HepG2 (cell line): ENCODE results near the gene TIMP3. TPM values are rescaled to one million over a fixed set of nuclear protein-coding genes. Genes with fewer than 3 reads are reported as not detected.

Source experiments
- ATAC-seq: fragments of 200-7000 bp; cut with Tn5 transposase; 3 replicates; pipeline ENCODE4 v1.9.1; 2020; ENCODE audit warnings: mild to moderate bottlenecking, moderate library complexity
- BruUV-seq: library from RNA; stranded (reverse); fragments of 400-500 nt; replicated peaks from 2 replicates; lab custom pipeline; 2021; lab: Mats Ljungman, UMichigan
- CTCF ChIA-PET: fragments of 300-600 bp; formaldehyde crosslinking; extraction: SDS; loops from one replicate; lab custom pipeline; 2021; ENCODE audit warnings: low total read pairs, inconsistent platforms, low intra/inter-chr PET ratio; lab: Yijun Ruan, JAX
- POLR2A ChIA-PET: fragments of 350-600 bp; sonication (Branson Sonifier 250); formaldehyde crosslinking; loops from one replicate; lab custom pipeline; 2020; ENCODE audit warnings: antibody characterized with exemption, inconsistent platforms; lab: Yijun Ruan, JAX
- DNase-seq: peaks from one replicate; pipeline ENCODE4 v3.0.0-alpha.2; 2015; ENCODE audit warnings: low spot score
- FAIRE-seq: peaks from 3 replicates; lab custom pipeline; 2011; peaks lifted over from hg19 to GRCh38; lab: Jason Lieb, UNC
- H2AFZ ChIP-seq: one replicate; pipeline ENCODE4 v1.6.1; 2011; ENCODE audit warnings: low read length, inconsistent platforms
- H3K27ac ChIP-seq: fragments of 300-600 bp; 3 replicates; pipeline ENCODE4 v1.8.0; 2011; ENCODE audit warnings: mixed run types, mild to moderate bottlenecking, mixed read lengths, low read length, inconsistent platforms; ENCODE audit not compliant: insufficient read depth; ENCODE audit errors: extremely low read length
- H3K27me3 ChIP-seq, 2 experiments: fragments of 200-600 bp in 1 of 2; 2 replicates in 1 of 2; 3 replicates in 1 of 2; pipeline versions ENCODE4 v1.6.0 to v1.8.0; 2011; ENCODE audit warnings: low read length in 2 of 2, mild to moderate bottlenecking in 2 of 2, moderate library complexity in 2 of 2, inconsistent platforms in 1 of 2; ENCODE audit not compliant: insufficient read depth in 2 of 2, control insufficient read depth in 1 of 2
- H3K36me3 ChIP-seq, 2 experiments: fragments of 200-600 bp in 1 of 2; replicated peaks in 1 of 2; 2 replicates in 1 of 2; 3 replicates in 1 of 2; pipeline versions ENCODE4 v1.5.1 to v1.8.0; 2011; ENCODE audit warnings: low read length in 2 of 2, inconsistent platforms in 1 of 2; ENCODE audit not compliant: insufficient read depth in 2 of 2, control insufficient read depth in 1 of 2
- H3K4me1 ChIP-seq: 2 replicates; pipeline ENCODE4 v1.5.1; 2012; ENCODE audit warnings: low read length, inconsistent platforms; ENCODE audit not compliant: insufficient read depth
- H3K4me2 ChIP-seq: 2 replicates; pipeline ENCODE4 v1.6.0; 2011; ENCODE audit warnings: low read depth, low read length, inconsistent platforms
- H3K4me3 ChIP-seq, 3 experiments: fragments of 200-600 bp in 1 of 3; sonication (generic), shearing (Covaris generic) in 1 of 3; replicated peaks in 1 of 3; 2 replicates each; pipeline ENCODE4 v1.5.1; 2011 to 2016; ENCODE audit warnings: low read length in 3 of 3, inconsistent platforms in 2 of 3, low read depth in 2 of 3, mild to moderate bottlenecking in 2 of 3, control low read depth in 1 of 3, mixed read lengths in 1 of 3; ENCODE audit not compliant: insufficient read depth in 1 of 3
- H3K79me2 ChIP-seq: one replicate; pipeline ENCODE4 v1.6.1; 2011; ENCODE audit warnings: low read length, inconsistent platforms; ENCODE audit not compliant: insufficient read depth
- H3K9ac ChIP-seq: 2 replicates; pipeline ENCODE4 v1.6.0; 2011; ENCODE audit warnings: mild to moderate bottlenecking, low read depth, low read length, inconsistent platforms; ENCODE audit not compliant: insufficient read depth
- H3K9me3 ChIP-seq: 2 replicates; pipeline ENCODE4 v1.5.1; 2012; ENCODE audit warnings: mild to moderate bottlenecking, low read length
- H4K20me1 ChIP-seq: 2 replicates; pipeline ENCODE4 v1.6.0; 2011; ENCODE audit warnings: inconsistent platforms, mild to moderate bottlenecking, low read length, moderate library complexity; ENCODE audit not compliant: insufficient read depth
- KLF9 ChIP-seq: IDR thresholded peaks from 2 replicates; pipeline ENCODE4 v1.6.1; 2016; ENCODE audit warnings: low read depth
- MATR3 ChIP-seq: sonication (generic); formaldehyde crosslinking; IDR thresholded peaks from 2 replicates; pipeline ENCODE4 v1.4.0; 2020; ENCODE audit warnings: missing genetic modification reagents
- MAZ ChIP-seq, 2 experiments: sonication (generic) in 1 of 2; formaldehyde crosslinking in 1 of 2; IDR thresholded peaks; 2 replicates each; pipeline versions ENCODE4 v1.5.0 to v1.6.1; 2012 to 2020; ENCODE audit warnings: low read depth in 2 of 2, mild to moderate bottlenecking in 2 of 2, borderline replicate concordance in 1 of 2, improper control_type of control experiment in 1 of 2, low read length in 1 of 2, missing genetic modification reagents in 1 of 2, moderate library complexity in 1 of 2
- ZFP36 ChIP-seq: fragments of 150-350 bp; IDR thresholded peaks from 2 replicates; pipeline ENCODE4 v1.6.1; 2018; ENCODE audit warnings: borderline replicate concordance, low read length, low read depth; ENCODE audit not compliant: partially characterized antibody
- whole genome bisulfite sequencing: methylation state at CpG from one replicate; pipeline ENCODE4 v1.1.6; 2017; ENCODE audit warnings: low lambda C conversion rate; 5-methylcytosine and 5-hydroxymethylcytosine counted together
- in situ Hi-C: cut with HindIII; loops from 2 replicates; pipeline ENCODE4 v1.10.0; 2017; ENCODE audit warnings: low pct_unique_long_range_greater_than_20kb; ENCODE audit not compliant: extremely low pct_ligation_motif_present
- intact Hi-C: fragments of 100-400 bp; cut with micrococcal nuclease; formaldehyde crosslinking; loops from one replicate; pipeline ENCODE4 v1.10.0; 2022; ENCODE audit not compliant: unreplicated experiment
- polyA plus RNA-seq, 8 experiments: library from polyadenylated mRNA; depleted of rRNA in 3 of 8; stranded (reverse) in 7 of 8; unstranded in 1 of 8; fragments of >200 nt; fragmentation: Illumina TruSeq in 4 of 8; extraction: Trizol in 4 of 8; gene quantifications; 2 replicates each; pipeline versions ENCODE4 v1.2.1 to v1.2.3, GENCODE V29; 2011 to 2016; ENCODE audit warnings: low read depth in 4 of 8, missing spikeins in 1 of 8, mixed read lengths in 1 of 8; ENCODE audit not compliant: insufficient read depth in 1 of 8
- total RNA-seq, 5 experiments: library from RNA; depleted of rRNA; stranded (reverse); fragments of >200 nt; fragmentation: Illumina TruSeq; extraction: Trizol; gene quantifications; 2 replicates each; pipeline ENCODE4 v1.2.3, GENCODE V29; 2016; ENCODE audit warnings: low read depth in 1 of 5
- TF ChIP-seq, protein P1 (sequence below): sonication (generic); formaldehyde crosslinking; IDR thresholded peaks from 2 replicates; pipeline ENCODE4 v1.5.0; 2020; ENCODE audit warnings: missing genetic modification reagents
- TF ChIP-seq, protein P2 (sequence below): sonication (generic); formaldehyde crosslinking; IDR thresholded peaks from 2 replicates; pipeline ENCODE4 v1.5.0; 2020; ENCODE audit warnings: missing genetic modification reagents
- TF ChIP-seq, protein P3 (sequence below): sonication (generic); formaldehyde crosslinking; IDR thresholded peaks from 2 replicates; pipeline ENCODE4 v1.4.0; 2020; ENCODE audit warnings: low read depth, missing genetic modification reagents
- TF ChIP-seq, protein P4 (sequence below): sonication (generic); formaldehyde crosslinking; IDR thresholded peaks from 2 replicates; pipeline ENCODE4 v1.5.0; 2020; ENCODE audit warnings: missing genetic modification reagents
- TF ChIP-seq, protein P5 (sequence below): IDR thresholded peaks from 2 replicates; pipeline ENCODE4 v1.6.1; 2018; ENCODE audit warnings: missing genetic modification reagents, mild to moderate bottlenecking, missing compliant biosample characterization

Gene TIMP3
- total and polyA plus RNA-seq, 2 of the 13 experiments (the other 11 are each of a cell fraction or from before 2014, with no cell fraction given) = 57.3 to 86.6 TPM

DNA sequence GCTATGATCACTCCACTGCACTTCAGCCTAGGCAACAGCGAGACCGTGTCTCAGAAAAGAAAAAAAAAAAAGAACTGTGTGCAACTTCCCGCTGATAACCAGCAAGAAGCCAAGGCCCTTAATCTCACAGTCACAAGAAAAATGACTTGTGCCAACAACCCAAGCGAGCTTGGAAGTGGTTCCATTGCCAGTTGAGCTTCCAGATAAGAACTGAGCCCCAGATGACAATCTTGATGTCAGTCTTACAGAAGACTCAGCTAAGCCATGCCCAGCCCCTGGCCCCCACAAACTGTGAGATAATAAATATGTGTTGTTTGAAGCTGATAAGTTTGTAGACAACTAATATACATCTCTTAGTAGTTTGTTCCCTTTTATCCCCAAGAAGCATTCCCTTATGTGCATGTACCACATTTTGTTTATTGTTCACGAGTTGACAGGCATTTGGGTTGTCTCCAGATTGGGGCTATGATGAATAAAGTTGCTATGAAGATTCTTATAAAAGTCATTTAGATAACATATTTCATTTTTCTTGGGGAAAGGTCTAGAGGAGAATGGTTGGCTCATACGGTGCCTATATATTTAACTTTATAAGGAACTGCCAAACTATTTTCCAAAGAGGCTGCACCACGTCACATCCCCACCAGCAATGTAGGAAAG lies 85.9 kb downstream of the TIMP3 start:
- ChIA-PET POLR2A (no interaction called here), CTCF (no interaction called here)
- no peaks in the 10 kb centered on the region for H4K20me1 ChIP-seq
- ATAC-seq (no peak), DNase-seq (no peak), FAIRE-seq (no peak)
- no peak overlapping the region for H2AFZ ChIP-seq
- H3K4me2 ChIP-seq = no peak overlapping the region
- H3K36me3 ChIP-seq = no peaks in the 10 kb centered on the region
- intact Hi-C loops = no loop called here
- no peaks in the 10 kb centered on the region for H3K4me1 ChIP-seq
- no peak overlapping the region for H3K4me3 ChIP-seq
- in situ Hi-C loops = no loop called here
- H3K9me3 ChIP-seq = no peaks in the 10 kb centered on the region
- BruUV-seq = no TSS peak
- H3K27me3 ChIP-seq = no peaks in the 10 kb centered on the region
- no peak overlapping the region for H3K27ac ChIP-seq
- no peaks in the 10 kb centered on the region for H3K79me2 ChIP-seq
- WGBS = 93% methylated on average over 7 of the region's 7 CpGs
- H3K9ac ChIP-seq = no peak overlapping the region
- TF ChIP-seq, protein P1, sequence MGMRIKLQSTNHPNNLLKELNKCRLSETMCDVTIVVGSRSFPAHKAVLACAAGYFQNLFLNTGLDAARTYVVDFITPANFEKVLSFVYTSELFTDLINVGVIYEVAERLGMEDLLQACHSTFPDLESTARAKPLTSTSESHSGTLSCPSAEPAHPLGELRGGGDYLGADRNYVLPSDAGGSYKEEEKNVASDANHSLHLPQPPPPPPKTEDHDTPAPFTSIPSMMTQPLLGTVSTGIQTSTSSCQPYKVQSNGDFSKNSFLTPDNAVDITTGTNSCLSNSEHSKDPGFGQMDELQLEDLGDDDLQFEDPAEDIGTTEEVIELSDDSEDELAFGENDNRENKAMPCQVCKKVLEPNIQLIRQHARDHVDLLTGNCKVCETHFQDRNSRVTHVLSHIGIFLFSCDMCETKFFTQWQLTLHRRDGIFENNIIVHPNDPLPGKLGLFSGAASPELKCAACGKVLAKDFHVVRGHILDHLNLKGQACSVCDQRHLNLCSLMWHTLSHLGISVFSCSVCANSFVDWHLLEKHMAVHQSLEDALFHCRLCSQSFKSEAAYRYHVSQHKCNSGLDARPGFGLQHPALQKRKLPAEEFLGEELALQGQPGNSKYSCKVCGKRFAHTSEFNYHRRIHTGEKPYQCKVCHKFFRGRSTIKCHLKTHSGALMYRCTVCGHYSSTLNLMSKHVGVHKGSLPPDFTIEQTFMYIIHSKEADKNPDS (CRISPR knock-in tag) = no peak
- TF ChIP-seq MATR3 (CRISPR knock-in tag) = no peak
- TF ChIP-seq ZFP36 = no peak
- TF ChIP-seq MAZ (IDR thresholded peaks at IDR 0.05; ENCODE audit: borderline replicate concordance, low read depth, low read length) = no peak
- TF ChIP-seq MAZ (CRISPR knock-in tag; IDR thresholded peaks at IDR 0.05; ENCODE audit: low read depth) = no peak
- TF ChIP-seq, protein P2, sequence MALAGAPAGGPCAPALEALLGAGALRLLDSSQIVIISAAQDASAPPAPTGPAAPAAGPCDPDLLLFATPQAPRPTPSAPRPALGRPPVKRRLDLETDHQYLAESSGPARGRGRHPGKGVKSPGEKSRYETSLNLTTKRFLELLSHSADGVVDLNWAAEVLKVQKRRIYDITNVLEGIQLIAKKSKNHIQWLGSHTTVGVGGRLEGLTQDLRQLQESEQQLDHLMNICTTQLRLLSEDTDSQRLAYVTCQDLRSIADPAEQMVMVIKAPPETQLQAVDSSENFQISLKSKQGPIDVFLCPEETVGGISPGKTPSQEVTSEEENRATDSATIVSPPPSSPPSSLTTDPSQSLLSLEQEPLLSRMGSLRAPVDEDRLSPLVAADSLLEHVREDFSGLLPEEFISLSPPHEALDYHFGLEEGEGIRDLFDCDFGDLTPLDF (CRISPR knock-in tag) = no peak
- TF ChIP-seq, protein P3, sequence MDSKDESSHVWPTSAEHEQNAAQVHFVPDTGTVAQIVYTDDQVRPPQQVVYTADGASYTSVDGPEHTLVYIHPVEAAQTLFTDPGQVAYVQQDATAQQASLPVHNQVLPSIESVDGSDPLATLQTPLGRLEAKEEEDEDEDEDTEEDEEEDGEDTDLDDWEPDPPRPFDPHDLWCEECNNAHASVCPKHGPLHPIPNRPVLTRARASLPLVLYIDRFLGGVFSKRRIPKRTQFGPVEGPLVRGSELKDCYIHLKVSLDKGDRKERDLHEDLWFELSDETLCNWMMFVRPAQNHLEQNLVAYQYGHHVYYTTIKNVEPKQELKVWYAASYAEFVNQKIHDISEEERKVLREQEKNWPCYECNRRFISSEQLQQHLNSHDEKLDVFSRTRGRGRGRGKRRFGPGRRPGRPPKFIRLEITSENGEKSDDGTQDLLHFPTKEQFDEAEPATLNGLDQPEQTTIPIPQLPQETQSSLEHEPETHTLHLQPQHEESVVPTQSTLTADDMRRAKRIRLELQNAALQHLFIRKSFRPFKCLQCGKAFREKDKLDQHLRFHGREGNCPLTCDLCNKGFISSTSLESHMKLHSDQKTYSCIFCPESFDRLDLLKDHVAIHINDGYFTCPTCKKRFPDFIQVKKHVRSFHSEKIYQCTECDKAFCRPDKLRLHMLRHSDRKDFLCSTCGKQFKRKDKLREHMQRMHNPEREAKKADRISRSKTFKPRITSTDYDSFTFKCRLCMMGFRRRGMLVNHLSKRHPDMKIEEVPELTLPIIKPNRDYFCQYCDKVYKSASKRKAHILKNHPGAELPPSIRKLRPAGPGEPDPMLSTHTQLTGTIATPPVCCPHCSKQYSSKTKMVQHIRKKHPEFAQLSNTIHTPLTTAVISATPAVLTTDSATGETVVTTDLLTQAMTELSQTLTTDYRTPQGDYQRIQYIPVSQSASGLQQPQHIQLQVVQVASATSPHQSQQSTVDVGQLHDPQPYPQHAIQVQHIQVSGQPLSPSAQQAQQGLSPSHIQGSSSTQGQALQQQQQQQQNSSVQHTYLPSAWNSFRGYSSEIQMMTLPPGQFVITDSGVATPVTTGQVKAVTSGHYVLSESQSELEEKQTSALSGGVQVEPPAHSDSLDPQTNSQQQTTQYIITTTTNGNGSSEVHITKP (CRISPR knock-in tag) = no peak
- TF ChIP-seq, protein P4, sequence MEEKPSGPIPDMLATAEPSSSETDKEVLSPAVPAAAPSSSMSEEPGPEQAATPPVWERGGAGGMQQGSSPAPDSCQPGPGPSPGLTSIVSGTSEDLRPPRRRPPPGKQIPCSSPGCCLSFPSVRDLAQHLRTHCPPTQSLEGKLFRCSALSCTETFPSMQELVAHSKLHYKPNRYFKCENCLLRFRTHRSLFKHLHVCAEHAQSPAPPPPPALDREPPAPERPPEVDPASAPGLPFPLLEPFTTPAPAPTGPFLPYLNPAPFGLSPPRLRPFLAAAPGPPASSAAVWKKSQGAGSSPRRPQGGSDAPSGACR (CRISPR knock-in tag) = no peak
- TF ChIP-seq, protein P5, sequence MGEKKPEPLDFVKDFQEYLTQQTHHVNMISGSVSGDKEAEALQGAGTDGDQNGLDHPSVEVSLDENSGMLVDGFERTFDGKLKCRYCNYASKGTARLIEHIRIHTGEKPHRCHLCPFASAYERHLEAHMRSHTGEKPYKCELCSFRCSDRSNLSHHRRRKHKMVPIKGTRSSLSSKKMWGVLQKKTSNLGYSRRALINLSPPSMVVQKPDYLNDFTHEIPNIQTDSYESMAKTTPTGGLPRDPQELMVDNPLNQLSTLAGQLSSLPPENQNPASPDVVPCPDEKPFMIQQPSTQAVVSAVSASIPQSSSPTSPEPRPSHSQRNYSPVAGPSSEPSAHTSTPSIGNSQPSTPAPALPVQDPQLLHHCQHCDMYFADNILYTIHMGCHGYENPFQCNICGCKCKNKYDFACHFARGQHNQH (CRISPR knock-in tag) = no peak
- TF ChIP-seq KLF9 (CRISPR knock-in tag) = no peak
